H54 (cell line): ENCODE measurements around the gene SMIM32.
A peak's percentile ranks its signal among the peaks of the same experiment; 100 is the strongest.

Experiments
- DNase-seq: peaks from one replicate; pipeline ENCODE4 v3.0.0; 2011; ENCODE audit warnings: low spot score, mixed read lengths; ENCODE audit not compliant: insufficient read length
- FAIRE-seq: peaks from 3 replicates; lab custom pipeline; 2011; peaks lifted over from hg19 to GRCh38; lab: Jason Lieb, UNC
- POLR2A ChIP-seq: IDR thresholded peaks from 2 replicates; pipeline ENCODE4 v1.6.1; 2011; ENCODE audit warnings: low read depth, mild to moderate bottlenecking, low read length

The SMIM32 gene

DNA sequence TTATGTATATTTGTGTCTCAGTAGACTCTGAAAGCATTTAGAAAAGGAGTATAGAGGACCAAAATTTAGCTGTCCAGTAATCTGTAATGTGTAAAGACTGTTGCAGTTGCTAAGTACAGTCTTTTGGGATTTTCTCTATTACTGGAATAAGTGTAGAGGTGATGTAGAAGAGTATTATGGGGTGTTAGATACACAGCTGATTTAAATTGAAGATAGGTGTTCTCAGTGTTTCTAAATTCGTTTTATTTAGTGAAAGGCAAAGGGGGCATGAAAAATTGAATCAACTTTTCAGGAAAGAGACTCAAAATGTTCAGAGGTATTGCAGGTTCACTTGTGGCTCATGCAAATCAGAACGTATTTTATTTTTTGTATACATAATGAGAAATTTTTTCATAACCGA is 46.8 kb downstream of the SMIM32 start:
- no peak for TF ChIP-seq POLR2A
- no peak for DNase-seq
- FAIRE-seq, result no peak

GRCh38 chr5:136145030-136145429 is 47.9 kb downstream of the SMIM32 start:
- DNase-seq (no peak), FAIRE-seq (no peak)
- no peak for TF ChIP-seq POLR2A

- DNase-seq (no peak), FAIRE-seq (no peak)
- TF ChIP-seq POLR2A, result no peak
Observed at GRCh38 chr5:136143763-136144162, 49.2 kb downstream of the SMIM32 start.

DNA sequence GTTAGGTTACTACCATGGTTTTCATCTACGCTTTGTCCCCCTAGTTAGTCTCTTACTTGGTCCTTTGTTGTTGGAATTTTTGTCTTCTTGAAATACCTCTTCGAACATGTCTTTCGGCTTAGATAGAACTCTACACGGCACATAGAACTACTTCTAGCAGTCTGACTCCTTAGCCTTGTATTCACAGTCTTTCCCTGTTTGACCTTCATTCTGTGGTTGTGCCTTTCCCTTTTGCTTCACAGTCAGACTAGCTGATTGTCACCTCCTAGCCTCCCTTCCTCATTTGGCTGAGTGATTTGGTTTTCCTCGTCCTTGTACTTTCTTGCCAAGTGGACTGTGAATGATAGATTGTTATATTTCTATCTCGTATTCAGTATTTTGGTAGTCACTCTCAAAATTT is 49.6 kb downstream of the SMIM32 start:
- FAIRE-seq, result no peak
- TF ChIP-seq POLR2A, result no peak

GRCh38 chr5:136141561-136141960 is 51.4 kb downstream of the SMIM32 start:
- no peak for TF ChIP-seq POLR2A
- DNase-seq (no peak), FAIRE-seq (peak; percentile 15)

More for the DNA sequence above, 49.6 kb downstream of the SMIM32 start:
- DNase-seq, result no peak
